ENCODE results near the gene BBS9. TPM values are rescaled to one million over a fixed set of nuclear protein-coding genes. Genes with fewer than 3 reads are reported as not detected.
A peak's percentile ranks its signal among the peaks of the same experiment; 100 is the strongest.

The BBS9 gene
- total and polyA plus RNA-seq, 9 donors, result 13.0 to 23.5 (median 15.9) TPM

- no peak overlapping the region for H3K4me3 ChIP-seq (ENCODE audit: low read length)
- no peaks in the 10 kb centered on the region for H3K36me3 ChIP-seq (ENCODE audit: control insufficient read depth, insufficient read depth, low read length)
- H3K27ac ChIP-seq (ENCODE audit: low read length), result peak overlapping the region; percentile 38
- H3K4me1 ChIP-seq (ENCODE audit: control insufficient read depth, insufficient read depth, low read length), result peaks cover 3% of the 10 kb centered on the region
- peak; percentile 53 for DNase-seq
- H3K27me3 ChIP-seq (ENCODE audit: control insufficient read depth, insufficient read depth, low read length), result no peaks in the 10 kb centered on the region
- no peaks in the 10 kb centered on the region for H3K9me3 ChIP-seq (replicated peaks; ENCODE audit: control insufficient read depth, low read depth, low read length)
These were observed 418.5 kb downstream of the BBS9 start for GRCh38 chr7:33547880-33548279.

DNA sequence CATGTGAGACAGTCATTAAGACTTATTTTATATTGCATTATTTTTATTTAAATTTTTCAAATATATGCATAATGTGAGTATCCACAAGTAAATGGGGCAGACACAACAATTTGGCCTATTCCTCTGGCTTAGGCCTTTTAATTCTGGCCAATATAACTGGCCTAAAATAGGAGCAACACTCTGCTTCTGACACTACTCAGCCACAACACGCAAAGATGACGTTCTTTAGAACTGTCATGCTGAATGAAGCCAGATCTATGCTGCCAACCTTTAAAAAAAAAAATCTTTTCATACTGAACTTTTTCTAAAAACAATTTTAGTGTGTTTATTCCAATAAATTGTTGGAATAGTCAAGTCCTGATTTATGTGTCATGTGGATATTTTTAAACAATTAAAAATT is 421.0 kb downstream of the BBS9 start:
- H3K9me3 ChIP-seq (replicated peaks; ENCODE audit: control insufficient read depth, low read depth, low read length), result no peaks in the 10 kb centered on the region
- no peaks in the 10 kb centered on the region for H3K36me3 ChIP-seq (ENCODE audit: control insufficient read depth, insufficient read depth, low read length)
- no CpG with 5 or more reads among the region's 2 CpGs for WGBS (ENCODE audit: insufficient coverage)
- H3K27ac ChIP-seq (ENCODE audit: low read length), result no peak overlapping the region
- DNase-seq, result no peak
- no peak overlapping the region for H3K4me3 ChIP-seq (ENCODE audit: low read length)
- H3K27me3 ChIP-seq (ENCODE audit: control insufficient read depth, insufficient read depth, low read length), result no peaks in the 10 kb centered on the region
- H3K4me1 ChIP-seq (ENCODE audit: control insufficient read depth, insufficient read depth, low read length), result peaks cover 7% of the 10 kb centered on the region

GRCh38 chr7:33550979-33551378 is 421.6 kb downstream of the BBS9 start:
- peaks cover 7% of the 10 kb centered on the region for H3K4me1 ChIP-seq (ENCODE audit: control insufficient read depth, insufficient read depth, low read length)
- no peak overlapping the region for H3K4me3 ChIP-seq (ENCODE audit: low read length)
- H3K9me3 ChIP-seq (replicated peaks; ENCODE audit: control insufficient read depth, low read depth, low read length), result no peaks in the 10 kb centered on the region
- no peak overlapping the region for H3K27ac ChIP-seq (ENCODE audit: low read length)
- no peaks in the 10 kb centered on the region for H3K36me3 ChIP-seq (ENCODE audit: control insufficient read depth, insufficient read depth, low read length)
- H3K27me3 ChIP-seq (ENCODE audit: control insufficient read depth, insufficient read depth, low read length), result no peaks in the 10 kb centered on the region
- peak; percentile 16 for DNase-seq
- 60% methylated on average over 1 of the region's 3 CpGs for WGBS (ENCODE audit: insufficient coverage)

DNA sequence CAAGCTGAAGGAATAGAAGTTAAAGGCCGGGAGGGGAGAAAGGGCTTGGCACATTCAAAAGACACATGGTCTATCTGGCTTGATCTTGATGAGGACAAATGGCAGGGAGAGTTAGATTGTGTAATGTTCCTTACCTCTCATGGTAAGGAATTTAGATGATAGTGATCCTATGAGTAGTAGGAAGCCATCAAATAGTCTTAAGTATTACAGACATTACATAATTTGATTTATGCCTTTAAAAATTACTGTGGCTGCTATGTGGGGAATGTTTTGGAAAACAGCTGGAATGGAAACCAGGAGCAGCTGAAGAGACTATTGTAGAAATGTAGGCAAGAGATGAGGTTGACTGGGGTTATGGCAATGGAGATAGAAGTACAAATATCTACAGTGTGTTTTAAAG is 424.7 kb downstream of the BBS9 start:
- DNase-seq, result peak; percentile 36
- Histone ChIP-seq H3K27ac (ENCODE audit: low read length) (peak overlapping the region; percentile 70), H3K36me3 (ENCODE audit: control insufficient read depth, insufficient read depth, low read length) (no peaks in the 10 kb centered on the region), H3K4me1 (ENCODE audit: control insufficient read depth, insufficient read depth, low read length) (peaks cover 7% of the 10 kb centered on the region), H3K27me3 (ENCODE audit: control insufficient read depth, insufficient read depth, low read length) (no peaks in the 10 kb centered on the region), H3K4me3 (ENCODE audit: low read length) (no peak overlapping the region), H3K9me3 (replicated peaks; ENCODE audit: control insufficient read depth, low read depth, low read length) (no peaks in the 10 kb centered on the region)
- WGBS (ENCODE audit: insufficient coverage), result 25% methylated on average over 1 of the region's 1 CpG

GRCh38 chr7:33554576-33554975 is 425.2 kb downstream of the BBS9 start:
- Histone ChIP-seq H3K27ac (ENCODE audit: low read length) (peak overlapping the region; percentile 70), H3K27me3 (ENCODE audit: control insufficient read depth, insufficient read depth, low read length) (no peaks in the 10 kb centered on the region), H3K4me3 (ENCODE audit: low read length) (no peak overlapping the region), H3K36me3 (ENCODE audit: control insufficient read depth, insufficient read depth, low read length) (no peaks in the 10 kb centered on the region), H3K4me1 (ENCODE audit: control insufficient read depth, insufficient read depth, low read length) (peaks cover 7% of the 10 kb centered on the region), H3K9me3 (replicated peaks; ENCODE audit: control insufficient read depth, low read depth, low read length) (no peaks in the 10 kb centered on the region)
- WGBS (ENCODE audit: insufficient coverage), result 69% methylated on average over 3 of the region's 4 CpGs
- peak; percentile 52 for DNase-seq

- no peak overlapping the region for H3K4me3 ChIP-seq (ENCODE audit: low read length)
- no peaks in the 10 kb centered on the region for H3K9me3 ChIP-seq (replicated peaks; ENCODE audit: control insufficient read depth, low read depth, low read length)
- H3K27ac ChIP-seq (ENCODE audit: low read length), result no peak overlapping the region
- DNase-seq, result peak; percentile 66
- H3K27me3 ChIP-seq (ENCODE audit: control insufficient read depth, insufficient read depth, low read length), result no peaks in the 10 kb centered on the region
- H3K4me1 ChIP-seq (ENCODE audit: control insufficient read depth, insufficient read depth, low read length), result peaks cover 7% of the 10 kb centered on the region
- H3K36me3 ChIP-seq (ENCODE audit: control insufficient read depth, insufficient read depth, low read length), result no peaks in the 10 kb centered on the region
These were observed 427.1 kb downstream of the BBS9 start for GRCh38 chr7:33556472-33556871.

DNA sequence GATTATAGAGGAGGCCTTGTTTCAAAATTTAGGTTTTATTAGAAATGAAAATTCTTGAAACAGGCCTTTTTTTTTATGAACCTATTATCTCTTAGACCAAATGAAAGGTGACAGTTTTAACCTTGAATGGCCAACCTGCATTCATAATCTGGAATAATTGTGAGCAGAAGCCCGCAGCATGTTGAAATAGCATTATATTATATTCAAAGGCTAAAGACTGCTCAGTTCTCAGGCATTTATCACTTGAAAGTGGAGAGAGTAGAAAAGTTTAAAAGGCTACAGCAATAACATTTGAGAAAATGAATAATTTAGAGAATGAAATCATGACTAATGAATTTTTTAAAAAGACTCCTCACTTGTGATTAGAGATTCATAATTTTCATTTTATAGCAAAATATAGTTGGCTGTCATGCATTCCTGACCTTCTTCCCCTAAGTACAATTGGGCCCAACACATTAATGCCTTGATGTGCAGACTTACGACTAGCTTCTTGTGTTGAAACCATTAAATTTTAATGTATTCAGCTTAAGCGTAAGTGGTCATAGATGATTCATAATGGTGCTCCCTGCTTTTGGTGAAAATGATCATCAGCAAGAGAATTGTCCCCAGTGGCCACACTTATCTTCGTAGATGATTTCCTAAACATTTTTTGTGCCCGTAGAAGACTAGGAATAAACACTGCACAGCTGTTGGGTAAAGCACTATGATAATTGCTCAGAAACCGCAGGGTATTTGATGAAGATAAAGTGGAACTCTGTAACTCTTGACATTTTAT is 429.4 kb downstream of the BBS9 start:
- Histone ChIP-seq H3K27ac (ENCODE audit: low read length) (no peak overlapping the region), H3K4me3 (ENCODE audit: low read length) (no peak overlapping the region), H3K36me3 (ENCODE audit: control insufficient read depth, insufficient read depth, low read length) (no peaks in the 10 kb centered on the region), H3K9me3 (replicated peaks; ENCODE audit: control insufficient read depth, low read depth, low read length) (no peaks in the 10 kb centered on the region), H3K27me3 (ENCODE audit: control insufficient read depth, insufficient read depth, low read length) (no peaks in the 10 kb centered on the region), H3K4me1 (ENCODE audit: control insufficient read depth, insufficient read depth, low read length) (peaks cover 7% of the 10 kb centered on the region)
- WGBS (ENCODE audit: insufficient coverage), result 80% methylated on average over 2 of the region's 6 CpGs
- no peak for DNase-seq

GRCh38 chr7:33559324-33559710 is 430.0 kb downstream of the BBS9 start:
- no peak for DNase-seq
- H3K27me3 ChIP-seq (ENCODE audit: control insufficient read depth, insufficient read depth, low read length), result no peaks in the 10 kb centered on the region
- no peaks in the 10 kb centered on the region for H3K9me3 ChIP-seq (replicated peaks; ENCODE audit: control insufficient read depth, low read depth, low read length)
- WGBS (ENCODE audit: insufficient coverage), result 95% methylated on average over 4 of the region's 6 CpGs
- no peak overlapping the region for H3K27ac ChIP-seq (ENCODE audit: low read length)
- no peaks in the 10 kb centered on the region for H3K36me3 ChIP-seq (ENCODE audit: control insufficient read depth, insufficient read depth, low read length)
- peaks cover 6% of the 10 kb centered on the region for H3K4me1 ChIP-seq (ENCODE audit: control insufficient read depth, insufficient read depth, low read length)
- H3K4me3 ChIP-seq (ENCODE audit: low read length), result no peak overlapping the region

DNA sequence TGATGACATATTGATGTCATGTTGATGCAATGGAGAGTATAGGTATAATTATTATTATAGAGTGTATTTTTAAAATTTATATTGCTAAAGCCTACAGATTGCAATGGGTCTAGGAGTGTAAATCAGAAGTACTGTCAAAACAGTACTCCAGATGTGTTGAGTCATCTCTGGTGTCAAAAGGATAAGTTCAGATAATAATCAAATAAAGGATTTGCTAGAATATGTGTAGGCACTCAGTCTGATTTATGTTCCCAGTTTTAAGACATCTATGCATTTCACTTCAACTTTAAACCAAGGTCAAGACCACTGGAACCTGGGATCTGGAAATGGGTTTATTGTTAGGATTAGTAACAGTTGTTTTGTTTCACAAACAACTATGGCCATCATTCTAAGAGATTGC is 433.6 kb downstream of the BBS9 start:
- Histone ChIP-seq H3K4me1 (ENCODE audit: control insufficient read depth, insufficient read depth, low read length) (no peaks in the 10 kb centered on the region), H3K27ac (ENCODE audit: low read length) (no peak overlapping the region), H3K36me3 (ENCODE audit: control insufficient read depth, insufficient read depth, low read length) (no peaks in the 10 kb centered on the region), H3K4me3 (ENCODE audit: low read length) (no peak overlapping the region), H3K27me3 (ENCODE audit: control insufficient read depth, insufficient read depth, low read length) (no peaks in the 10 kb centered on the region), H3K9me3 (replicated peaks; ENCODE audit: control insufficient read depth, low read depth, low read length) (no peaks in the 10 kb centered on the region)
- DNase-seq, result no peak

DNA sequence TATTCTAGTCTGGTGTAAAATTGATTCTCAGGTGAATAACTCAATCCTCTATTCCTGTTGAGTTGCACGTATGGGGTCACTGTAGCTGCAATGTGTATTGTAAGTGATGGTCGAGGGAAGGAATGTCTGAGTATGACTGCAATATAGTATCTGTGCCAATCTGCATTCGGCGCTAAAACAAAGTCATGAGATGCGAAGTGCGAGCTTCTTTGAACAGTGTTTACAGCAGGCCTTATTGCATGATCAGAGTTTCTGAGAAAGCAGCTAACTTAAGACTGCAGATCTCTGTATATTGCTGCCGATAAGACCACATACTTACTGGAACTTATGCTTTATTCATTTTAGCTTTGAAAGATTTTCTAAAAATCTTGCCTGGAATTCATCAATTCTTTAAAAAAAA is 434.3 kb downstream of the BBS9 start:
- Histone ChIP-seq H3K27me3 (ENCODE audit: control insufficient read depth, insufficient read depth, low read length) (no peaks in the 10 kb centered on the region), H3K4me1 (ENCODE audit: control insufficient read depth, insufficient read depth, low read length) (no peaks in the 10 kb centered on the region), H3K36me3 (ENCODE audit: control insufficient read depth, insufficient read depth, low read length) (no peaks in the 10 kb centered on the region), H3K27ac (ENCODE audit: low read length) (no peak overlapping the region), H3K9me3 (replicated peaks; ENCODE audit: control insufficient read depth, low read depth, low read length) (no peaks in the 10 kb centered on the region), H3K4me3 (ENCODE audit: low read length) (no peak overlapping the region)
- DNase-seq, result no peak
- WGBS (ENCODE audit: insufficient coverage), result 77% methylated on average over 5 of the region's 7 CpGs

- DNase-seq, result peak; percentile 32
- H3K27me3 ChIP-seq (ENCODE audit: control insufficient read depth, insufficient read depth, low read length), result no peaks in the 10 kb centered on the region
- no CpG with 5 or more reads among the region's 1 CpG for WGBS (ENCODE audit: insufficient coverage)
- H3K4me1 ChIP-seq (ENCODE audit: control insufficient read depth, insufficient read depth, low read length), result peaks cover 2% of the 10 kb centered on the region
- H3K36me3 ChIP-seq (ENCODE audit: control insufficient read depth, insufficient read depth, low read length), result no peaks in the 10 kb centered on the region
- no peak overlapping the region for H3K4me3 ChIP-seq (ENCODE audit: low read length)
- no peaks in the 10 kb centered on the region for H3K9me3 ChIP-seq (replicated peaks; ENCODE audit: control insufficient read depth, low read depth, low read length)
- no peak overlapping the region for H3K27ac ChIP-seq (ENCODE audit: low read length)
These were observed 448.8 kb downstream of the BBS9 start for GRCh38 chr7:33578166-33578565.
